Smooth muscle cell (in vitro differentiated cells): ENCODE measurements around the gene WWOX. TPM values are rescaled to one million over a fixed set of nuclear protein-coding genes. Genes with fewer than 3 reads are reported as not detected.

Source experiments
- DNase-seq: peaks from one replicate; lab custom pipeline; 2025; ENCODE audit not compliant: unreplicated experiment; lab: John Stamatoyannopoulos, UW
- H2AFZ ChIP-seq: fragments of 200-600 bp; sonication (generic); 2 replicates; pipeline ENCODE4 v1.6.0; 2016; ENCODE audit warnings: antibody characterized with exemption, low read depth, mild to moderate bottlenecking
- H3F3A ChIP-seq: fragments of 200-600 bp; sonication (generic); 2 replicates; pipeline ENCODE4 v1.6.0; 2017; ENCODE audit warnings: antibody characterized with exemption, low read depth
- H3K27ac ChIP-seq: fragments of 200-600 bp; sonication (generic); 2 replicates; pipeline ENCODE4 v1.5.1; 2016; ENCODE audit warnings: low read depth, mild to moderate bottlenecking
- H3K27me3 ChIP-seq: fragments of 200-600 bp; sonication (generic); 2 replicates; pipeline ENCODE4 v1.6.1; 2016; ENCODE audit warnings: low read depth, mild to moderate bottlenecking
- H3K36me3 ChIP-seq: fragments of 200-600 bp; sonication (generic); 2 replicates; pipeline ENCODE4 v1.5.1; 2016; ENCODE audit warnings: low read depth
- H3K4me1 ChIP-seq: fragments of 200-600 bp; sonication (generic); 2 replicates; pipeline ENCODE4 v1.5.1; 2016; ENCODE audit warnings: low read depth
- H3K4me2 ChIP-seq: fragments of 200-600 bp; sonication (generic); 2 replicates; pipeline ENCODE4 v1.6.0; 2016; ENCODE audit warnings: mild to moderate bottlenecking
- H3K4me3 ChIP-seq: fragments of 200-600 bp; sonication (generic); 2 replicates; pipeline ENCODE4 v1.5.1; 2016; ENCODE audit warnings: mild to moderate bottlenecking
- H3K79me2 ChIP-seq: fragments of 200-600 bp; sonication (generic); 2 replicates; pipeline ENCODE4 v1.6.0; 2016; ENCODE audit warnings: low read depth, mild to moderate bottlenecking
- H3K9ac ChIP-seq: fragments of 200-600 bp; sonication (generic); 2 replicates; pipeline ENCODE4 v1.6.0; 2016; ENCODE audit warnings: low read depth
- H3K9me3 ChIP-seq: fragments of 200-600 bp; sonication (generic); replicated peaks from 2 replicates; pipeline ENCODE4 v1.5.1; 2016; ENCODE audit warnings: low read depth
- H4K20me1 ChIP-seq: fragments of 200-600 bp; sonication (generic); 2 replicates; pipeline ENCODE4 v1.6.0; 2016; ENCODE audit warnings: low read depth
- WGBS: methylation state at CpG from one replicate; pipeline ENCODE4 v1.1.7; 2016; ENCODE audit warnings: low lambda C conversion rate; 5-methylcytosine and 5-hydroxymethylcytosine counted together
- polyA plus RNA-seq: library from polyadenylated mRNA; unstranded; fragments of >200 nt; fragmentation: Nextera tagmentation; extraction: Ambion mirVana; gene quantifications from 2 replicates; pipeline ENCODE4 v1.2.1, GENCODE V29; 2016
- total RNA-seq: library from RNA; depleted of rRNA; stranded (reverse); fragments of >200 nt; gene quantifications from 2 replicates; pipeline ENCODE4 v1.2.3, GENCODE V29; 2014
- TF ChIP-seq, protein P1 (sequence below): fragments of 200-600 bp; sonication (generic); IDR thresholded peaks from 2 replicates; pipeline ENCODE4 v1.5.1; 2017; ENCODE audit warnings: borderline replicate concordance, mild to moderate bottlenecking, antibody characterized with exemption; ENCODE audit not compliant: insufficient read depth, poor library complexity, severe bottlenecking

Gene WWOX
- total and polyA plus RNA-seq, 2 experiments from 2014 or later, result 7.5 to 14.0 TPM

DNA sequence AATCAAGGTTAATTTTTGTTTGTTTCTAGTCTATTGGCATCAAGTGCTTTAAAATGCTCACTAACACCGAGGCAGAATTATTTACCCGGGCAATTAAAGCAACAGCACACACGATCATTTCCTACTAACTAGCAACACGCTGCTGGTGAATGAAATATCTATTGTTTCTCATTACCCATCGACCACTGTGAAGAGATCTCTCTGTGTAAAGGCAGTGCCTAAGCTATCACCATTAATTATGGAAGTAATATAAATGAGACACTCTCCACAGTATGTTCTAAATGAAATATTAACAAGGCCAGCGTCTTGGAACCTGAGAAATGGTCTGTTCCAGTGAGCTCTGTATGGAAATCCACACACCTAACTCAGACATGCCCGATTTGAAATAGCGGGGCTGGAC lies 1103.5 kb downstream of the WWOX start:
- Histone ChIP-seq H3K36me3 (no peaks in the 10 kb centered on the region), H2AFZ (no peak overlapping the region), H3K27ac (no peak overlapping the region), H3K9me3 (no peaks in the 10 kb centered on the region), H3K4me3 (no peak overlapping the region), H3K9ac (no peak overlapping the region), H3K4me1 (no peaks in the 10 kb centered on the region), H3K79me2 (no peaks in the 10 kb centered on the region), H4K20me1 (no peaks in the 10 kb centered on the region), H3K27me3 (peaks cover 1% of the 10 kb centered on the region), H3K4me2 (no peak overlapping the region), H3F3A (no peaks in the 10 kb centered on the region)
- no peak for DNase-seq
- TF ChIP-seq, protein P1, sequence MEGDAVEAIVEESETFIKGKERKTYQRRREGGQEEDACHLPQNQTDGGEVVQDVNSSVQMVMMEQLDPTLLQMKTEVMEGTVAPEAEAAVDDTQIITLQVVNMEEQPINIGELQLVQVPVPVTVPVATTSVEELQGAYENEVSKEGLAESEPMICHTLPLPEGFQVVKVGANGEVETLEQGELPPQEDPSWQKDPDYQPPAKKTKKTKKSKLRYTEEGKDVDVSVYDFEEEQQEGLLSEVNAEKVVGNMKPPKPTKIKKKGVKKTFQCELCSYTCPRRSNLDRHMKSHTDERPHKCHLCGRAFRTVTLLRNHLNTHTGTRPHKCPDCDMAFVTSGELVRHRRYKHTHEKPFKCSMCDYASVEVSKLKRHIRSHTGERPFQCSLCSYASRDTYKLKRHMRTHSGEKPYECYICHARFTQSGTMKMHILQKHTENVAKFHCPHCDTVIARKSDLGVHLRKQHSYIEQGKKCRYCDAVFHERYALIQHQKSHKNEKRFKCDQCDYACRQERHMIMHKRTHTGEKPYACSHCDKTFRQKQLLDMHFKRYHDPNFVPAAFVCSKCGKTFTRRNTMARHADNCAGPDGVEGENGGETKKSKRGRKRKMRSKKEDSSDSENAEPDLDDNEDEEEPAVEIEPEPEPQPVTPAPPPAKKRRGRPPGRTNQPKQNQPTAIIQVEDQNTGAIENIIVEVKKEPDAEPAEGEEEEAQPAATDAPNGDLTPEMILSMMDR, result no peak
- 91% methylated on average over 8 of the region's 8 CpGs for WGBS

DNA sequence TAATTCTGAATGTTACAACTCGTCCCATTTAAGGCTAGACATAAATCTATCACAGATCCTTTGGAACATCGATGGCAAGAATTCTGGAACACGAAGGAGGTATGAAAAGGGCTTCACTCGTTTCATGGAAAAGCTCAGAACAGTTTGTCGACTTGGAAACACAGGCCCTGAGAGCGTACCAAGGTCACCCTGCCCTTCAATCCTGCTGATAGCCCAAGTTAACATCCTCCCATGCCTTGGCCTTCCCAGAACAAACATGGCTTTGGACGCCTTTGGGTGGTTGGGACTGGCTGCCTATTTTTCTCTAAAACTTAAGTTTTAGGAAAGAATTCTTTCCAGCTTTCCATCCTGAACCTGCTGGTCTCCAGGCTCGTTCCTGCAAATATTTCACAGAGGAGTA lies 1105.0 kb downstream of the WWOX start:
- Histone ChIP-seq H3K36me3 (no peaks in the 10 kb centered on the region), H3K9ac (no peak overlapping the region), H3F3A (no peaks in the 10 kb centered on the region), H3K4me3 (no peak overlapping the region), H3K79me2 (no peaks in the 10 kb centered on the region), H4K20me1 (no peaks in the 10 kb centered on the region), H3K4me1 (no peaks in the 10 kb centered on the region), H2AFZ (no peak overlapping the region), H3K27ac (no peak overlapping the region), H3K9me3 (no peaks in the 10 kb centered on the region), H3K4me2 (no peak overlapping the region), H3K27me3 (peaks cover 5% of the 10 kb centered on the region)
- TF ChIP-seq, protein P1, result no peak
- WGBS, result 93% methylated on average over 8 of the region's 8 CpGs
- DNase-seq, result no peak

DNA sequence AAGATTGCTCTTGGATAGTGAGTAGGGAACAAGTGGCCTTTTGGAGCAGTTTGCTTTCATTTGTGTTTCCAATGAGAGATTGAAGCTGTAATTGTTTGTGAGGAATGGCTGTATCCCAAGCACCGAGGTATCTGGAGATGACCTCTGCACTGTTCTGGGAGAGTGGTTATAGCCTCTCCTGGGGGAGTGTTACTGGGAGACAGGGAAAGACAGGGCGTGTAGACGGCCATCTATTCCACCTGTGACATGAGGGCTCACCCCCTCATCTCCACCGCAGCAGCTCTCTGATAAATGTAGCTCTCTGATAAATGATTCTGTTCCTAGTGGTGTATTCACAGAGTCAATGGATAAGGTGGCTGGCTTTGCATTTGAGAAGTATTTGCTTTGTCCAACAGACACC lies 1107.4 kb downstream of the WWOX start:
- no peak overlapping the region for H3K27ac ChIP-seq
- H3K4me1 ChIP-seq, result peaks cover 4% of the 10 kb centered on the region
- H3K36me3 ChIP-seq, result no peaks in the 10 kb centered on the region
- no peaks in the 10 kb centered on the region for H4K20me1 ChIP-seq
- H3K4me2 ChIP-seq, result no peak overlapping the region
- peaks cover 12% of the 10 kb centered on the region for H3K27me3 ChIP-seq
- 100% methylated on average over 4 of the region's 4 CpGs for WGBS
- no peak overlapping the region for H3K4me3 ChIP-seq
- no peaks in the 10 kb centered on the region for H3K79me2 ChIP-seq
- no peak overlapping the region for H2AFZ ChIP-seq
- TF ChIP-seq, protein P1, result no peak
- no peak for DNase-seq
- no peak overlapping the region for H3K9ac ChIP-seq
- no peaks in the 10 kb centered on the region for H3K9me3 ChIP-seq
- H3F3A ChIP-seq, result no peaks in the 10 kb centered on the region

DNA sequence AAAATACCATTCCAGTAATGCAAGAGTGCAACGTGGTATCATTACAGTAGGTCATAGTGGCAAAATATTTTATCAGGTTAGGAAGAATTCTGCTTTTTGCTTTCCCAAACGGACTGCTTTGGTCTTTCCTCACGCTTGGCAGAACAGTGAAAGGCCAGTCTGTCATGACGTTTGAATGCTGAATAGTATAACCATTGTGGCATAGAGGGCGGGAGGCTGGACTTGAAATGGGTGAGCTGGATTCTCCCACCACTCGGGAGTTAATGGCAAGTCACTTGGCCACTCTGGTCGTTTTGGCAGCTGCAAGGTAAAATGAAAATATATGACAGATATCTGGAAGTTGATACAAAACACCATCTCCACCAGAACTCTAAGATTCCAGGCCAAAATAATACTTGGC lies 1109.9 kb downstream of the WWOX start:
- no peak for DNase-seq
- peaks cover 12% of the 10 kb centered on the region for H3K4me1 ChIP-seq
- no peaks in the 10 kb centered on the region for H3F3A ChIP-seq
- TF ChIP-seq, protein P1, result no peak
- no peak overlapping the region for H3K4me3 ChIP-seq
- WGBS, result 86% methylated on average over 7 of the region's 7 CpGs
- H4K20me1 ChIP-seq, result no peaks in the 10 kb centered on the region
- H2AFZ ChIP-seq, result no peak overlapping the region
- H3K9ac ChIP-seq, result no peak overlapping the region
- no peaks in the 10 kb centered on the region for H3K79me2 ChIP-seq
- no peaks in the 10 kb centered on the region for H3K9me3 ChIP-seq
- H3K27ac ChIP-seq, result no peak overlapping the region
- no peak overlapping the region for H3K4me2 ChIP-seq
- H3K36me3 ChIP-seq, result no peaks in the 10 kb centered on the region
- H3K27me3 ChIP-seq, result peaks cover 12% of the 10 kb centered on the region
